GM18909 (cell line): ENCODE data around the gene RECQL.
A peak's percentile ranks its signal among the peaks of the same experiment; 100 is the strongest.
"Not testable (repeated sequence)": the region's sequence is repeated elsewhere in the genome, so short reads cannot be mapped to it uniquely, and the experiment has no call there.

Experiments used
- ATAC-seq: cut with Tn5 transposase; IDR thresholded peaks from one replicate; pipeline ENCODE4 v1.9.1; 2021; ENCODE audit warnings: mild to moderate bottlenecking; ENCODE audit not compliant: unreplicated experiment, poor library complexity

The RECQL gene

GRCh38 chr12:21505888-21506287 lies 4.5 kb upstream of the RECQL start:
- ATAC-seq: no peak

- no peak for ATAC-seq
These were observed 1.4 kb upstream of the RECQL start for GRCh38 chr12:21502872-21503271.

DNA sequence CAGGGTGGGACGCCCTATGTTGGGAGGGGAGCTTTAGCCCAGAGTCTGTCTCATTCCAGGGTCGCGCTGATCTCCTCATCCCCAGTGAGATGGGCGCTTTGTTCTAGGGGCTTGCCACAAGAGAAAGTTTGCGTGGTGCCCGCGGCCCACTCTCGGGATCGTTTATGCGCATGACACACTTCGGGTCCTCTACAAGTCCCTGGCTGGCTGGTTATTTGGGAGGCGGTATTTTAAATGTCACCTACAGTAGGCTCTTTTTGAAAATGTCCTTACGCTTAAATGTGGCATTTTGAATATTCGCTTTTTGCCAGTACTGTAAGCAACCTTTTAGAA lies 695 bp upstream of the RECQL start:
- ATAC-seq: no peak

DNA sequence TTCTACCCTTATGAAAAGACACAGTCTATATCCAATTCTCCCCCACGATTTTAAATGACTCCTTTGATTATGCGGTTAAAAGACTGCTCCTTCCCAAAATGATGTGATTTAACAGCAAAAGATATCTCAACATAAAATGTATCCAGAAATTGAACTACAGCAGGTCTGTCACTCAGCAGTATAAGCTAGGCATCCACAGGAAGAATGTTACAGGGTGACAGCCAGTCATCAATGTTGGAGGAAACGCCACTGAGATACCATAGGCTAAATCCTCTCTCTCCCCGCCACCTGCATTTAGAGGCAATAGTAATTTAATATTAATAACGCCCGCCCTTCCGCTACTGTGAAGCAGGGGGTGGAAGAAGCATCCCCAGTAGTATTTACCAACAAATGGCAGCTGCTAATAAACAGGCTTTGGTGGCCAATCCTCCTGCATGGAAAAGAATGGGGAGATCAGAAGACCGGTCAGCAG lies 613 bp downstream of the RECQL start:
- ATAC-seq: no peak

- ATAC-seq: no peak
These were observed 1.7 kb downstream of the RECQL start for GRCh38 chr12:21499765-21500164.

DNA sequence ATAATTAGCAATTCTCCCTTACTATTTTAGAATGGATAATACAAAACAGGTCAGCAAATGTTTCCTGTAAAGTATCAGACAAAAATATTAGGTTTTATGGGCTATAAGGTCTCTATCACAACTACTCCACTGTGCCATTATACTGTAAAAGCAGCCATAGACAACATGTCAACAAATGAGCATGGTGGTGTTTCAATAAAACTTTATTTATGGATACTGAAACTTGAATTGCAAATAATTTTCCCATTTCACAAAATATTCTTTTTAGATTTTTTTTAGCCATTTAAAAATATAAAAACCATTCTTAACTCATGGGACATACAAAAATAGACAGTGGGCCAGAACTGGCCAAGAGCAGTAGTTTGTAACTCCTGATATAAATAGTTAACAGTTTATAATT lies 15.4 kb downstream of the RECQL start:
- ATAC-seq: no peak

GRCh38 chr12:21483531-21483930 lies 17.9 kb downstream of the RECQL start:
- ATAC-seq: no peak

GRCh38 chr12:21478756-21479455 lies 22.5 kb downstream of the RECQL start:
- ATAC-seq: no peak

DNA sequence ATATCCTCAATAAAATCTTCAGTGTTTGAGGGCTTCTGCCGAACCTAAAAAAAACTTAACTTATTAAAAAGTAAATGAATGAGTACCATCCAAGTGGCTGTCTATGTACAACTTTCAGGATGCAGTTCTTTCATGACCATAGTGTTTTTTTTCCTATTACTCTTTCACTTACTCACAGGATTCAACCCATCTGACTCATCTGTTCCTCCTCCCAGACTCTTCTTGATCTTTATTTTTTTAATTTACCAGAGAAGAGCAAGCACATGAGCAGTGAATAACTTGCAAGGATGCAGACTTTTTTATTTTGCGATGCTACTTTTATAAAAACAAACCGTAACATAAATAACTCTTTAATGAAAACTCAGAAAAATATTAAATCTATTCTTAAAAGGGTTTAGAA lies 24.5 kb downstream of the RECQL start:
- no peak for ATAC-seq

- no peak for ATAC-seq
These were observed 25.9 kb downstream of the RECQL start for GRCh38 chr12:21475552-21475951.

- no peak for ATAC-seq
These were observed 29.1 kb downstream of the RECQL start for GRCh38 chr12:21472197-21472823.

DNA sequence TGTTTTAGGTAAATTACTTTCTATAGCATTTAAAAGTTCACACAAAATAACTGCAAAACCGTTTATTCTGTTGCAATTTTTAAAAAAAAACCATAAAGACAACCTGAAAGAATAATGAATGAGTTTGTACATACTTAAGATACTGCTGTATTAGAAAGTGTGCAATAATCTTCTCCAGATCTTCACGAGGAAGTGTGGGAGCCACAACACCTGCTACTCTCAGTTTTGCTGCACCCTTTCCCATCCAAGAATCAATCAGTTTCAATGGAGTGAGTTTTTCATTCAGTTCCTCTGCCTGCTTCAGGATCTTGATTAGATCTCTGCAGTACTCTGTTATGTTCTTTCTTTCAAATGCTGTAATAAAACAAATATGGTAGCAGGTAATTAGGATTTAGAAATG lies 30.1 kb downstream of the RECQL start:
- no peak for ATAC-seq

- ATAC-seq: not testable (repeated sequence)
These were observed 34.1 kb downstream of the RECQL start for GRCh38 chr12:21467334-21467733.

DNA sequence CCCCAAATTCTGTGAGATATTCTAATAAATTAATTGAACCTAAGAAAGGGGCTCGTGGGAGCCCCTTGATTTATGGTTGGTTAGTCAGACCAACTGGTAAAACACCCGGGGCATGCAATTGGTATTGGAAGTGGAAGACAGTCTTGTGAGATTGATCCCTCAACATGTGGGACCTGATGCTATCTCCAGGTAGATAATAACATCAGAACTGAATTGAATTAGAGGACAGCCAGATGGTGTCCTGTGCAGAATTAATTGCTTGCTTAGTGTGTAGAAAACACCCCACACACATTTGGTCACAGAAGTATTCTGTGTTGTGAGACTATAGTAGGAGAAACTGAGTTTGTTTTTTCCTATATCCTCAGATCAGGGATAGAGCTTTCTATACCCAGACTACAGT lies 42.0 kb downstream of the RECQL start:
- no peak for ATAC-seq

DNA sequence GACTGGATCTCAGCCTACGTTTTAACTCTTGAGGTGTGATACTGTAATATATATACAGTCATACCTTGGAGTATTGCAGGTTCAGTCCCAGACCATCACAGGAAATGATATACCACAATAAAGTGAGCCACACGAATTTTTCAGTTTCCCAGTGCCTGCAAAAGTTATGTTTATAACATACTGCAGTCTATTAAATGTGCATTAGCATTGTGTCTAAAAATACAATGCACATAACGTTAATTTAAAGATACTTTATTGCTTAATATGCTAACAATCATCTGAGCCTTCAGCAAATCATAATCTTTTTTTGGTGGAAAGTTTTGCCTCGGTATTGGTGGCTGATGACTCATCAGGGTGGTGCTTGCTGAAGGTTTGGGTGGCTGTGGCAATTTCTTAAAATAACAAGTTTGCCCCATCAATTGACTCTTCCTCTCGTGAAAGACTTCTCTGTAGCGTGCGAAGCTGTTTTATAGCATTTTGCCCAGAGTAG lies 45.1 kb downstream of the RECQL start:
- no peak for ATAC-seq

GRCh38 chr12:21453312-21453852 lies 48.1 kb downstream of the RECQL start:
- ATAC-seq: peak; percentile 94

DNA sequence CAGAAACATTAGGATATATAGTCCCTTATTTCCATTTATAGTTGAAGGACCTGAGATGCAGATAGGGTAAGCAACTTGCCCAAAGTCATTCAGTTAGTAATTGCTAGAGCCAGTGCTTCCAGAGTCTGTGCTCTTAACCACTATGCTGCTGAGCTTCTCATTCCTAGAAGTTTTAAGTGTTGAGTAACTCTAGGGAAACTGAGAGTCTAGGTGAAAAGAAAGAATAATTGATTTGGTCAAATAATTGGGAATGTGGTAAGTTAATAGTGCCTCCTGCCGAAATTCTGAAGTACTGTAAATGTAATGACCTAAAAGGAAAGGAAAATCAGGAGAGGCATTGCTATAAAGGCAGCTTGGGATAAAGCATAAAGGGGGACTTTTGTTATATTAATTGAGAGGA lies 49.9 kb downstream of the RECQL start:
- no peak for ATAC-seq

DNA sequence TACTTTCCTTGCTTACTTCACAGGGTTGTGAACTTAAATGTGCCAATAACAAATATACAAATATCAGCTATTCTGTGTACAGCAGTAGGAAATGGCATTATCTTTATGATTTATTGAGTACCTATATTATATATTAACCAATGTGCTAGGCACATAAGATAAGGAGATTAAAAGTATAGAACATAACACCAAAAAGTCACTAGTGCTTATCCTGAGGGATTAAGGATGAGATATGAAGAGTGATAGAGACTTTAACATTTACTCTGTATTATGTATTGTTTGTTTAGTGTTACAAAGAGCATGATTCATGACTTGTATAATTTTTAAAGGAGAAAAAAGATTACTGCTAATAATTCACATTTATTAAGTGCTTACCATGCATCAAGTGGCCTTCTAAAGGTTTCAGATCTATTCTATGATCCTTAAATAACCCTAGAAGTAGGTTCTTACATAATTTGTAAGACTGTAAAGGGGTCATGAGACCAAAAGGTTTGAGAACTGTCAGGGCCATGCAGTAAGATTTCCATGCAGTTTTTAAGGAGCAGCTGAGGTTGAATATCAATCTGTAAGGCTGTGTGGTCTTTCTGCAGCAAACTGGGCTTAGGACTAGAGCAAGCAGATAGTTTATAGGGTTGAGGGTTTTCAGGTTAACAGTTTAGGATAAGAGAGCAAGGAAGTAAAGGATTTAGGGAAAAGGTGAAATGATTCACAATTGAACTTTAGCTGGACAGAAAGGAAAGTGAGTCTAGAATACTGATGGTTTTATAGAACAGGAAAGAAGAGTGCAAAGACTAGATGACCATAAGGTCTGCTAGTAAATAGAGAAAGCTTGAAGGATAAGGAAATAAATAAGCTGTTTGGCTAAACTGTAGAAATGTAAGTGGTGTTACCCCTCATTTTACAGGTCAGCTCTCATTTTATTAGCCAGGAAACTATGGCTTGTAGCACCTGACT lies 57.0 kb downstream of the RECQL start:
- no peak for ATAC-seq

GRCh38 chr12:21439347-21439746 lies 62.1 kb downstream of the RECQL start:
- no peak for ATAC-seq

GRCh38 chr12:21438643-21439042 lies 62.8 kb downstream of the RECQL start:
- ATAC-seq: no peak

- ATAC-seq: no peak
These were observed 66.7 kb downstream of the RECQL start for GRCh38 chr12:21434699-21435098.
